Stomach (tissue), 9 donors: ENCODE measurements around the gene ALK. TPM values are rescaled to one million over a fixed set of nuclear protein-coding genes. Genes with fewer than 3 reads are reported as not detected.

Experiments
- DNase-seq, 2 donors: peaks; one replicate each; pipeline versions ENCODE4 v3.0.0 to v3.0.0-alpha.2; 2013 to 2019
- H3K27ac ChIP-seq, 5 donors: fragments of 200-600 bp in 4 of 5; sonication (generic) in 4 of 5; one replicate each; pipeline ENCODE4 v1.5.1; 2013 to 2019; ENCODE audit warnings: mild to moderate bottlenecking in 1 of 5, moderate library complexity in 1 of 5
- H3K27me3 ChIP-seq, 3 donors: fragments of 200-600 bp; sonication (generic); one replicate each; pipeline ENCODE4 v1.5.1; 2017 to 2019; ENCODE audit warnings: mixed run types in 1 of 3
- H3K36me3 ChIP-seq, 4 donors: fragments of 200-600 bp; sonication (generic); 1 replicate in 3 of 4; 2 replicates in 1 of 4; pipeline ENCODE4 v1.5.1; 2016 to 2019
- H3K4me1 ChIP-seq, 4 donors: fragments of 200-600 bp; sonication (generic); one replicate each; pipeline ENCODE4 v1.5.1; 2016 to 2019
- H3K4me3 ChIP-seq, 4 donors: fragments of 200-600 bp; sonication (generic) in 3 of 4; one replicate each; pipeline ENCODE4 v1.5.1; 2016 to 2019; ENCODE audit warnings: mild to moderate bottlenecking in 1 of 4
- H3K9me3 ChIP-seq, 4 donors: fragments of 200-600 bp; sonication (generic); one replicate each; pipeline ENCODE4 v1.5.1; 2016 to 2019
- EP300 ChIP-seq: sonication (generic); formaldehyde crosslinking; IDR thresholded peaks from one replicate; pipeline ENCODE4 v1.6.1; 2017; ENCODE audit warnings: antibody characterized with exemption
- POLR2A ChIP-seq, 4 donors: fragments of 450-650 bp; IDR thresholded peaks; one replicate each; pipeline ENCODE4 v1.6.1; 2016; ENCODE audit warnings: antibody characterized with exemption in 4 of 4, control low read depth in 2 of 4, mild to moderate bottlenecking in 1 of 4, moderate library complexity in 1 of 4
- POLR2AphosphoS5 ChIP-seq, 3 donors: sonication (generic); formaldehyde crosslinking; IDR thresholded peaks; one replicate each; pipeline ENCODE4 v1.6.1; 2016; ENCODE audit warnings: antibody characterized with exemption in 3 of 3
- WGBS, 5 donors: extraction: QIAGEN DNeasy Blood & Tissue Kit in 3 of 5; methylation state at CpG; one replicate each; pipeline versions ENCODE4 v1.1.5 to v1.1.7; 2013 to 2018; 5-methylcytosine and 5-hydroxymethylcytosine counted together
- intact Hi-C: fragments of 100-400 bp; cut with DNase I; formaldehyde crosslinking; loops from one replicate; pipeline ENCODE4 v1.15.1; 2023; ENCODE audit warnings: low total_unique reads
- polyA plus RNA-seq, 3 donors: library from polyadenylated mRNA; stranded (reverse); fragments of 200-250 nt; gene quantifications; one replicate each; pipeline ENCODE4 v1.2.3, GENCODE V29; 2013
- total RNA-seq, 5 donors: library from RNA; depleted of rRNA; stranded (reverse); fragments of >200 nt; gene quantifications; one replicate each; pipeline versions ENCODE4 v1.1.0 to v1.2.3, GENCODE V29; 2014 to 2016
- TF ChIP-seq, protein P1 (sequence below), 7 experiments: fragments of 450-650 bp in 4 of 7; fragments of 200-600 bp in 3 of 7; sonication (generic) in 3 of 7; IDR thresholded peaks; one replicate each; pipeline ENCODE4 v1.5.1; 2016 to 2019; ENCODE audit warnings: antibody characterized with exemption in 7 of 7, control low read depth in 2 of 7, mild to moderate bottlenecking in 1 of 7
- donor health status: healthy with polysubstance abuse.
- donor health status: Bipolar disorder and iron deficiency.
- donor health status: healthy.

ALK gene
- total and polyA plus RNA-seq, 8 donors: 0.13 to 0.92 TPM; not detected in 6

DNA sequence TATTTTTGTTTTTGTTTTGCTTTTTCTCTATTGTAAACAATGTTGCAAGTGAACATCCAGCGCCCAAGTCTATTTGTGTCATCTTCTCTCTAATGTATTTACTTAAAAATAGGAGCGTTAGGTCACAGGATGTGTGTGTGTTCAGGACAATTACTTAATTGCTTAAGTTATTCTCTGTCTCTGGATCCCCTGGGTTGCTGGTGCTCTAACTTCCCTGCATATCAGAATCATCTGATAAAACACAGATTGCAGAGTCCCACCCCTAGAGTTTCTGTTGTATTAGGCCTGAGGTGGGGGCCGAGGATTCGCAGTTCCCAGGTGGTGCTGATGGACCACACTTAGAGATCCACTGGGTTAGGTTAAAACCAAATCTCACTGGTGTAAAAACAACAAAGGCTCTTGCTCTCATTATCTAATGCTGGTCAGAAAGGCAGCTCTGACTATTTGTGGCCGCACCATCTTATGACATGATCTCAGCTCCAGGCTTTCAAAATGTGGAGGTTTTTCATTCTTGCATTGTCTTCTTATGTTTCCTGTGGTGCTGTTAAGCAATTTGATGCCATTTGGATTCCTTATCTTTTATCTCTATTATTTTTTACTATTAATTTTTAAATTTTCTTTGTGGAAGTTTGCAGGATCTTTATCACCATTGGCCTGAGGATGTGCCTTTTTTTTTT is 718.4 kb downstream of the ALK start:
- no peaks in the 10 kb centered on the region for H3K9me3 ChIP-seq
- H3K27ac ChIP-seq: no peak overlapping the region
- intact Hi-C loops: no loop called here
- TF ChIP-seq POLR2A (IDR thresholded peaks at IDR 0.05) (no peak), EP300 (no peak), POLR2AphosphoS5 (IDR thresholded peaks at IDR 0.05) (no peak)
- TF ChIP-seq, protein P1, sequence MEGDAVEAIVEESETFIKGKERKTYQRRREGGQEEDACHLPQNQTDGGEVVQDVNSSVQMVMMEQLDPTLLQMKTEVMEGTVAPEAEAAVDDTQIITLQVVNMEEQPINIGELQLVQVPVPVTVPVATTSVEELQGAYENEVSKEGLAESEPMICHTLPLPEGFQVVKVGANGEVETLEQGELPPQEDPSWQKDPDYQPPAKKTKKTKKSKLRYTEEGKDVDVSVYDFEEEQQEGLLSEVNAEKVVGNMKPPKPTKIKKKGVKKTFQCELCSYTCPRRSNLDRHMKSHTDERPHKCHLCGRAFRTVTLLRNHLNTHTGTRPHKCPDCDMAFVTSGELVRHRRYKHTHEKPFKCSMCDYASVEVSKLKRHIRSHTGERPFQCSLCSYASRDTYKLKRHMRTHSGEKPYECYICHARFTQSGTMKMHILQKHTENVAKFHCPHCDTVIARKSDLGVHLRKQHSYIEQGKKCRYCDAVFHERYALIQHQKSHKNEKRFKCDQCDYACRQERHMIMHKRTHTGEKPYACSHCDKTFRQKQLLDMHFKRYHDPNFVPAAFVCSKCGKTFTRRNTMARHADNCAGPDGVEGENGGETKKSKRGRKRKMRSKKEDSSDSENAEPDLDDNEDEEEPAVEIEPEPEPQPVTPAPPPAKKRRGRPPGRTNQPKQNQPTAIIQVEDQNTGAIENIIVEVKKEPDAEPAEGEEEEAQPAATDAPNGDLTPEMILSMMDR (IDR thresholded peaks at IDR 0.05): no peak
- no peaks in the 10 kb centered on the region for H3K27me3 ChIP-seq
- 70 to 75% (median 74%) methylated on average over 5 of the region's 5 CpGs for WGBS, 5 donors
- no peaks in the 10 kb centered on the region for H3K36me3 ChIP-seq
- DNase-seq: no peak
- no peaks in the 10 kb centered on the region for H3K4me1 ChIP-seq
- H3K4me3 ChIP-seq: no peak overlapping the region

DNA sequence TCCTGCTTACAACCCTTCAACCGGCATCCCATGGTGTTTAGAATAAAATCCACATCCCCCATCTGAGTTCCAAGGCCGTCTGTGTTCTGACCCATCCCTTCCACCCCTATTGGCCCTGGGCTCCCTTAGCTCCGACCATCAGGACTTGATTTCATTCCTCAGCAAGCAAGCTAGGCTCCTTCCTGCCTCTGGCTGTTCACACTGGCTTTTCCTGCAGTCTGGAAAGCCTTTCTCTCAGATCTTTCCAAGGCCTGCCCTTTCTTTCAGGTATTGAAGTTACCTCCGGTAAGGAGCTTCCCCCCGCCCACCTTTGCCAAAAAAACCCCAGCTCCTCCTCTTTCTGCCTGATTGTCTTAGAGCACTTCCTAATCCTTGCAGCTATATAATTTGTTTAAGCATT is 719.4 kb downstream of the ALK start:
- 28 to 48% (median 35%) methylated on average over 5 of the region's 5 CpGs for WGBS, 5 donors
- intact Hi-C loops: no loop called here
- Histone ChIP-seq H3K27me3 (no peaks in the 10 kb centered on the region), H3K4me1 (peaks cover 0 to 8% (median 3%) of the 10 kb centered on the region in 4 donors), H3K4me3 (no peak overlapping the region), H3K36me3 (no peaks in the 10 kb centered on the region), H3K27ac (no peak overlapping the region), H3K9me3 (no peaks in the 10 kb centered on the region)
- DNase-seq: no peak
- TF ChIP-seq, protein P1 (IDR thresholded peaks at IDR 0.05): no peak
- TF ChIP-seq POLR2A (IDR thresholded peaks at IDR 0.05) (no peak), EP300 (no peak), POLR2AphosphoS5 (IDR thresholded peaks at IDR 0.05) (no peak)

DNA sequence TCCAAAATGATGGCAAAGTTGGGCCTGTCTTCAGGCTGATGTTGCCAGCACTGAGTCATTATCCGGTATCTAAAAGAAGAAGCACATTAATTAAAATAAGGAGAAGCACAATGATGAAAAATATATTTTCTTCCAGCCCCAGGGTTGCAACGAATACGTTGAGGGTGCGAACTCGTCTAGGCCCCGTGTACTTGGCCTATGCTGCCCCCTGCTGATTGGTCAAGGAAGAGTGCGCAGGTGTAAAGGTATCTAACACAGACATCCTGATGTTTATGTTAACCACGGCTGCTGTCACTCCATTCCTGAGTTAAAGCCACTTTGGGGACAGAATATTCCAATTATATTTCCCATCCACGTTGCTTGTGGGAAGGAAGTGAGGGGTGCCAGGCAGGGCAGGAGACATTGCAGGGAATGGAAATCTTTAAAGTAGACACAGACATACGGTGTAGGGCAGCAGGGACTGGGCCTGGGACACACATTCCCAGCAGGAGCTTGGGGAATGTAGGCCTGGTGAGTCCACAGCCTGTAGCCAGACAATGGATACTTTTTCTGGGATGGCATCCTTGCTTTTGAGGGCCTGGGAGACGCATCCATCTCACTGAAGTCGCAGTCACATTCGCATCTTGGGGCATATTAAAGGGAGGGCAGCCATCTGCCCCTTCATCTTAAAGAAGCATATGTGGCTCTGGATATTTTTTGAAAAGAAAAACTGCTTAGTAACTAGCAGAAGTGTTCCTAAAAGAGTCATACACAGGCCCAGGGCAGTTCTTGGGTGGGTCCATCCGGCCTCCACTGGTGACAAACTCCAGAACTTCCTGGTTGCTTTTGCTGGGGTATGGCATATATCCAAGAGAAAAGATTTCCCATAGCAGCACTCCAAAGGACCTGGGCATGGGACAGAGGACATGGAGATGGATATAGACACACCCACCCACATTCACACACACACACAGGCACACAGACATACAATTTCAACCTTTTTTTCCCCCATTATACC is 724.3 kb downstream of the ALK start:
- 28 to 34% (median 30%) methylated on average over 14 of the region's 14 CpGs for WGBS, 5 donors
- Histone ChIP-seq H3K9me3 (no peaks in the 10 kb centered on the region), H3K27me3 (no peaks in the 10 kb centered on the region), H3K4me3 (no peak overlapping the region), H3K4me1 (peaks cover 0 to 13% (median 5%) of the 10 kb centered on the region in 4 donors), H3K36me3 (no peaks in the 10 kb centered on the region), H3K27ac (no peak overlapping the region)
- DNase-seq: peak; percentile 76 to 88
- TF ChIP-seq, protein P1 (IDR thresholded peaks at IDR 0.05): peak in 5 of 7 experiments; percentile 63 to 76 (median 72)
- TF ChIP-seq POLR2A (IDR thresholded peaks at IDR 0.05): no peak
- no peak for TF ChIP-seq POLR2AphosphoS5 (IDR thresholded peaks at IDR 0.05)
- intact Hi-C loops: loop anchor here (10.0 kb wide), 1 partner anchor 372 kb away; no protein-coding TSS in a partner anchor

DNA sequence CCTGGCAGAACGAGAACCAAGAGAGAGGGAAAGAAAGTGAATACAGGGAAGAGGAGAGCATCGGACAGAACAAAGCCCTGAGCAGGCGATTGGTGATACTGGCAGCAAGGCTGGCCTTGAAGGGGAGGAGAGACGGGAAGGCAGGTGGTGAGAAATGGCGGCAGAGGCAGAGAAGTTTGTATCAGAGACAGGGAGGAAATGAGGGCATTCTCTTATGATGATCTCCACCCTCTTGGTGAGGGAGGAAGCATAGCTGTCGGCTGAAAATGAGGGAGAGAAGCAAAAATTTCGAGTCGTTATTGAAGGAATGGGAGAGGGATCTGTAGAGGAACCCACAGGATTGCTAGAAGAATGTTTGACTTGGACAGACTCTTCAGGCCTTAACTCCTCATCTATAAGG is 725.6 kb downstream of the ALK start:
- Histone ChIP-seq H3K27ac (no peak overlapping the region), H3K36me3 (no peaks in the 10 kb centered on the region), H3K27me3 (no peaks in the 10 kb centered on the region), H3K9me3 (no peaks in the 10 kb centered on the region), H3K4me1 (peaks cover 0 to 13% (median 5%) of the 10 kb centered on the region in 4 donors), H3K4me3 (no peak overlapping the region)
- no peak for TF ChIP-seq POLR2A (IDR thresholded peaks at IDR 0.05)
- no peak for TF ChIP-seq POLR2AphosphoS5 (IDR thresholded peaks at IDR 0.05)
- TF ChIP-seq EP300: no peak
- TF ChIP-seq, protein P1 (IDR thresholded peaks at IDR 0.05): no peak
- WGBS, 5 donors: 78 to 85% (median 82%) methylated on average over 8 of the region's 8 CpGs
- intact Hi-C loops: loop anchor here (10.0 kb wide), 1 partner anchor 371 kb away; no protein-coding TSS in a partner anchor
- DNase-seq: no peak
